CD14-positive monocyte (primary cell): Measurements from ENCODE around the gene ODAD3. TPM values are rescaled to one million over a fixed set of nuclear protein-coding genes. Genes with fewer than 3 reads are reported as not detected.

Experiments
- DNase-seq, 3 donors: peaks; one replicate each; pipeline ENCODE4 v3.0.0-alpha.2; 2011 to 2022
- H2AFZ ChIP-seq: 2 replicates; pipeline ENCODE4 v1.6.0; 2012; ENCODE audit warnings: mild to moderate bottlenecking, low read depth, low read length, inconsistent platforms; ENCODE audit not compliant: insufficient read depth, poor library complexity, severe bottlenecking
- H3K27ac ChIP-seq, 2 donors: 1 replicate in 1 of 2; 2 replicates in 1 of 2; pipeline ENCODE4 v1.5.1; 2012 to 2013; ENCODE audit warnings: low read length in 2 of 2, control low read depth in 1 of 2, inconsistent platforms in 1 of 2, low read depth in 1 of 2, mild to moderate bottlenecking in 1 of 2
- H3K27me3 ChIP-seq, 2 donors: one replicate each; pipeline versions ENCODE4 v1.6.0 to v1.6.1; 2011 to 2013; ENCODE audit warnings: low read length in 2 of 2; ENCODE audit not compliant: control insufficient read depth in 2 of 2, insufficient read depth in 2 of 2
- H3K36me3 ChIP-seq, 2 donors: replicated peaks in 1 of 2; 1 replicate in 1 of 2; 2 replicates in 1 of 2; pipeline versions ENCODE4 v1.5.1 to v1.6.1; 2012 to 2013; ENCODE audit warnings: low read length in 2 of 2, control low read depth in 1 of 2, inconsistent platforms in 1 of 2, mild to moderate bottlenecking in 1 of 2; ENCODE audit not compliant: insufficient read depth in 2 of 2, control insufficient read depth in 1 of 2
- H3K4me1 ChIP-seq, 2 donors: 1 replicate in 1 of 2; 2 replicates in 1 of 2; pipeline versions ENCODE4 v1.5.1 to v1.6.1; 2012 to 2013; ENCODE audit warnings: low read length in 2 of 2, control low read depth in 1 of 2, inconsistent platforms in 1 of 2, mild to moderate bottlenecking in 1 of 2, moderate library complexity in 1 of 2; ENCODE audit not compliant: insufficient read depth in 2 of 2, control insufficient read depth in 1 of 2
- H3K4me2 ChIP-seq: replicated peaks from 2 replicates; pipeline ENCODE3; 2012; ENCODE audit warnings: low read length, moderate library complexity, mild to moderate bottlenecking; ENCODE audit not compliant: poor library complexity, severe bottlenecking; ENCODE audit errors: extremely low read depth
- H3K4me3 ChIP-seq, 3 experiments: fragments of 200-600 bp in 1 of 3; sonication (generic) in 1 of 3; replicated peaks in 1 of 3; 1 replicate in 2 of 3; 2 replicates in 1 of 3; pipeline ENCODE4 v1.5.1; 2011 to 2013; ENCODE audit warnings: low read length in 3 of 3, mild to moderate bottlenecking in 3 of 3, control low read depth in 2 of 3, low read depth in 2 of 3, inconsistent platforms in 1 of 3, moderate library complexity in 1 of 3
- H3K79me2 ChIP-seq: 2 replicates; pipeline ENCODE4 v1.6.0; 2012; ENCODE audit warnings: mild to moderate bottlenecking, control low read depth, inconsistent platforms, low read length, moderate library complexity; ENCODE audit not compliant: insufficient read depth
- H3K9ac ChIP-seq: 2 replicates; pipeline ENCODE4 v1.6.0; 2017; ENCODE audit warnings: low read length, mild to moderate bottlenecking; ENCODE audit not compliant: insufficient read depth, poor library complexity, severe bottlenecking
- H3K9me3 ChIP-seq, 2 donors: replicated peaks in 1 of 2; 1 replicate in 1 of 2; 2 replicates in 1 of 2; pipeline versions ENCODE4 v1.5.1 to v1.6.1; 2012 to 2013; ENCODE audit warnings: low read length in 2 of 2, control low read depth in 1 of 2; ENCODE audit not compliant: control insufficient read depth in 1 of 2, insufficient read depth in 1 of 2
- H4K20me1 ChIP-seq: 2 replicates; pipeline ENCODE4 v1.6.0; 2012; ENCODE audit warnings: mild to moderate bottlenecking, low read length, control low read depth, moderate library complexity; ENCODE audit not compliant: insufficient read depth
- H3K27ac Mint-ChIP-seq, 7 donors: one replicate each; pipeline ENCODE4 v1.8.0; 2020; ENCODE audit warnings: mild to moderate bottlenecking in 7 of 7, mixed read lengths in 7 of 7, moderate library complexity in 6 of 7, inconsistent platforms in 2 of 7
- H3K27me3 Mint-ChIP-seq, 3 donors: one replicate each; pipeline ENCODE4 v1.8.0; 2021 to 2022; ENCODE audit warnings: low read depth in 3 of 3, mild to moderate bottlenecking in 3 of 3, mixed read lengths in 3 of 3, moderate library complexity in 3 of 3, inconsistent platforms in 1 of 3
- H3K36me3 Mint-ChIP-seq, 2 donors: one replicate each; pipeline ENCODE4 v1.8.0; 2020; ENCODE audit warnings: mixed read lengths in 2 of 2, inconsistent platforms in 1 of 2, mild to moderate bottlenecking in 1 of 2
- H3K4me1 Mint-ChIP-seq: one replicate; pipeline ENCODE4 v1.8.0; 2020; ENCODE audit warnings: mild to moderate bottlenecking, mixed read lengths
- H3K4me3 Mint-ChIP-seq, 2 donors: one replicate each; pipeline ENCODE4 v1.8.0; 2020; ENCODE audit warnings: mild to moderate bottlenecking in 2 of 2, mixed read lengths in 2 of 2, moderate library complexity in 1 of 2
- H3K9me3 Mint-ChIP-seq, 7 donors: one replicate each; pipeline ENCODE4 v1.8.0; 2020 to 2022; ENCODE audit warnings: mixed read lengths in 7 of 7, mild to moderate bottlenecking in 6 of 7, moderate library complexity in 6 of 7, inconsistent platforms in 2 of 7
- CTCF ChIP-seq: fragments of 200-600 bp; IDR thresholded peaks from one replicate; pipeline ENCODE4 v1.8.0; 2022; ENCODE audit warnings: antibody characterized with exemption, mild to moderate bottlenecking
- WGBS: methylation state at CpG from one replicate; pipeline ENCODE4 v1.1.5; 2013; ENCODE audit warnings: missing lambda C conversion rate; ENCODE audit not compliant: insufficient coverage; 5-methylcytosine and 5-hydroxymethylcytosine counted together
- intact Hi-C, 2 donors: fragments of 100-400 bp; cut with micrococcal nuclease; formaldehyde crosslinking; loops; one replicate each; pipeline versions ENCODE4 v1.15.0 to v1.15.1; 2023
- polyA plus RNA-seq, 3 donors: library from polyadenylated mRNA; depleted of rRNA in 1 of 3; unstranded in 2 of 3; stranded (reverse) in 1 of 3; fragments of 300-500 nt in 2 of 3; fragments of >200 nt in 1 of 3; fragmentation: Illumina TruSeq in 2 of 3; gene quantifications; 1 replicate in 2 of 3; 2 replicates in 1 of 3; pipeline ENCODE4 v1.2.3, GENCODE V29; 2012 to 2021

Gene ODAD3
- polyA plus RNA-seq, 3 donors = 0.43 to 0.88 (median 0.61) TPM

DNA sequence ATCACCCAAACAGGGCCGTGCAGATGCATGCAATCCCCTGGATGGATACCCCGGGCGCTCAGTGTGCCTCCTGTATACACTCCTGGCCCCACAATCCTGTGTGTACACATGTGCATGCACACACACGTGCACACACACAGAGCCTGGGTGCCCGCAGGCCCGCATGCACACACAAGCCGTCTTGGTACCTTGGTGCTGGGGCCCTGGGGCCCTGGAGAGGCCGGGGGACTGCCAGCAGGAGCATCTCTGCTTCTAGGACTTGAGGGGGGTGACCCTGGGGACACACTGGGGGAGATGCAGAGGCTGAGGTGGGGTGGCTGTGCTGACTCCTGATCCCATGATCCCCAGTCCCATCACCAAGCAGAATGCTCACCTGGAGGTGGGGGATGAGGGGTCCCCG, 35.3 kb downstream of the ODAD3 start:
- intact Hi-C loops = no loop called here
- DNase-seq = no peak
- Histone ChIP-seq H3K4me2 (no peak overlapping the region), H4K20me1 (no peaks in the 10 kb centered on the region), H3K4me1 (no peaks in the 10 kb centered on the region), H3K27me3 (no peaks in the 10 kb centered on the region), H2AFZ (no peak overlapping the region), H3K79me2 (no peaks in the 10 kb centered on the region), H3K9ac (no peak overlapping the region), H3K9me3 (no peaks in the 10 kb centered on the region), H3K27ac (no peak overlapping the region), H3K36me3 (no peaks in the 10 kb centered on the region), H3K4me3 (no peak overlapping the region)
- Mint-ChIP-seq H3K9me3 (no peaks in the 10 kb centered on the region), H3K36me3 (no peaks in the 10 kb centered on the region), H3K4me3 (no peak overlapping the region), H3K27ac (no peak overlapping the region), H3K27me3 (peaks cover 2 to 27% (median 5%) of the 10 kb centered on the region in 3 donors), H3K4me1 (peaks cover 5% of the 10 kb centered on the region)
- TF ChIP-seq CTCF = no peak
- 95% methylated on average over 8 of the region's 9 CpGs for WGBS

GRCh38 chr19:11397089-11397610, 37.8 kb downstream of the ODAD3 start:
- H3K27ac ChIP-seq = no peak overlapping the region
- no peaks in the 10 kb centered on the region for H3K27me3 ChIP-seq
- Mint-ChIP-seq H3K4me1 (peaks cover 7% of the 10 kb centered on the region), H3K27ac (no peak overlapping the region), H3K9me3 (no peaks in the 10 kb centered on the region), H3K4me3 (no peak overlapping the region), H3K27me3 (peaks cover 3 to 30% (median 8%) of the 10 kb centered on the region in 3 donors), H3K36me3 (no peaks in the 10 kb centered on the region)
- WGBS = 98% methylated on average over 19 of the region's 22 CpGs
- no peak for TF ChIP-seq CTCF
- intact Hi-C loops = no loop called here
- H3K9ac ChIP-seq = no peak overlapping the region
- H3K79me2 ChIP-seq = no peaks in the 10 kb centered on the region
- no peak overlapping the region for H2AFZ ChIP-seq
- no peaks in the 10 kb centered on the region for H4K20me1 ChIP-seq
- no peak overlapping the region for H3K4me2 ChIP-seq
- no peak overlapping the region for H3K4me3 ChIP-seq
- H3K36me3 ChIP-seq = no peaks in the 10 kb centered on the region
- H3K9me3 ChIP-seq = no peaks in the 10 kb centered on the region
- no peak for DNase-seq
- no peaks in the 10 kb centered on the region for H3K4me1 ChIP-seq
